ENCODE measurements around the gene TNS2.

Gene TNS2

GRCh38 chr12:53056901-53057300 is 7.0 kb downstream of the TNS2 start:
- no peak for DNase-seq

GRCh38 chr12:53057816-53058500 is 8.1 kb downstream of the TNS2 start:
- DNase-seq: no peak

GRCh38 chr12:53058674-53059433 is 9.0 kb downstream of the TNS2 start:
- no peak for DNase-seq

GRCh38 chr12:53059434-53060063 is 9.7 kb downstream of the TNS2 start:
- DNase-seq: no peak

- DNase-seq: no peak
Measured at GRCh38 chr12:53060064-53060720, 10.3 kb downstream of the TNS2 start.

- no peak for DNase-seq
Measured at GRCh38 chr12:53060721-53061276, 10.9 kb downstream of the TNS2 start.

GRCh38 chr12:53061404-53062010 is 11.6 kb downstream of the TNS2 start:
- no peak for DNase-seq

GRCh38 chr12:53062011-53062961 is 12.4 kb downstream of the TNS2 start:
- no peak for DNase-seq

GRCh38 chr12:53062977-53063707 is 13.3 kb downstream of the TNS2 start:
- no peak for DNase-seq

GRCh38 chr12:53063708-53064612 is 14.1 kb downstream of the TNS2 start:
- no peak for DNase-seq

- no peak for DNase-seq
Measured at GRCh38 chr12:53064613-53065436, 15.0 kb downstream of the TNS2 start.

GRCh38 chr12:53065470-53065869 is 15.6 kb downstream of the TNS2 start:
- no peak for DNase-seq

- DNase-seq: peak; percentile 54
Measured at GRCh38 chr12:53065975-53066931, 16.4 kb downstream of the TNS2 start.

GRCh38 chr12:53067074-53067992 is 17.5 kb downstream of the TNS2 start:
- no peak for DNase-seq

- DNase-seq: no peak
Measured at GRCh38 chr12:53067993-53068770, 18.3 kb downstream of the TNS2 start.

Measured in effector CD8-positive, alpha-beta T cell (primary cell).